ENCODE results near the gene USP31.
A peak's percentile ranks its signal among the peaks of the same experiment; 100 is the strongest.

The USP31 gene

DNA sequence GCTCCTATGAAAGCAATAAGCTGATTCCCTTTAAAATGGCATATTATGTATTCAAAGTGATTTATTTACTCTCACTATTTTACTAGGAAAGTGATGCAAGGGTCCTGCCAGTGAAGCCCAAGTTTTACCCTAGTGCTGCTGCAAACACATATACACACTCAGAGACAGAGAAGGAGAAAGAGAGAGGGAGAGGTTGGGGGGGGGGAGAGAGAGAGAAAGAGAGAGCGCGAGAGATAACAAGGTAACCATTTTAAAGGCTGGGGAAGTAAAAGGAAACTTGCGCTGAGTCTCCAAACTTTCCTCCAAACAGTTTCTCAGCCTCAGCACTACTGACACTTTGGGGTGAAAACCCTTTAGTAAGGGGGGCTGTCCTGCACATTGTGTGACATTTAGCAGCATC, 5.9 kb downstream of the USP31 start:
- peaks cover 12% of the 10 kb centered on the region for H3K4me1 ChIP-seq (ENCODE audit: control insufficient read depth, insufficient read depth, low read length)
- H3K9me3 ChIP-seq (ENCODE audit: control insufficient read depth, low read length), result peaks cover 7% of the 10 kb centered on the region
- H3K36me3 ChIP-seq (ENCODE audit: control insufficient read depth, insufficient read depth, low read length, severe bottlenecking), result no peaks in the 10 kb centered on the region
- no peak for DNase-seq (ENCODE audit: low read depth)
- H3K9ac ChIP-seq (ENCODE audit: low read length), result no peak overlapping the region
- H3K27me3 ChIP-seq (replicated peaks; ENCODE audit: control insufficient read depth, insufficient read depth, low read length), result no peaks in the 10 kb centered on the region
- H3K4me3 ChIP-seq (ENCODE audit: low read length), result no peak overlapping the region

DNA sequence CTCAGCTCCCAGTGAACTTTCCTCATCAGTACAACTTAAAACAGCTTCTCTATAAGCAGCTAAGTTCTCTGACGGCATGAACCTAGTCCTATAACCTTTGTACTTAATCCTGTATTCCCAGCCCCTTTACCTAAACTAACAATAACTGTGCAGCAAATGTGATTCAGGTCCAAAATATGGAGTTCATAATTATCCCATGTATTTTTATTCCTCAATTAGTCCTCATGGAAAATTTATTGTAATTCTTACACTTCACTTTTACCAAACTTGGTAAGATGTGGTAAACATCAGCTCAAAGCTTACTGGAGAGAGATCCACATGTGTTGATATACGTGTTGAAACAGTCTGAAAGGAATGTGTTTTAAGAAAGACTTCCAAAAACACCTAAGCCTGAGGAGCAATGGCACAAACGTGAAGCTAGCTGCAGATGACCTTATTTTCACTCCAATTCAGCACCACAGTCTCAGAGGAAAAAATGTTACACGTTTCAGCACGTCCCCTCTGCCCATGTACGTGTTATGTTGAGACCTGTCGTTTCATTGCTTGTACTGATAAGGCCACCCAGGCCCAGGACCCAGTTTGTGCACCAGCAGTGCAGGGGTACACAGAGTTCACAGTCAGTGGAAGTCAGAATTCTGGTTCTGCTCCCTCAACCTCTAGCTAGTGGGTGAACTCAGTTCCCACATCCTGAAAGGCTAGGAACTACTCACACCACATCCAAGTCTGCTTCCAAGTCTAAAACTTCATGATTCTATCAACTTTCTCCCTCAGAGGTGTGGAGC, 7.1 kb downstream of the USP31 start:
- H3K4me3 ChIP-seq (ENCODE audit: low read length), result no peak overlapping the region
- peaks cover 19% of the 10 kb centered on the region for H3K9me3 ChIP-seq (ENCODE audit: control insufficient read depth, low read length)
- H3K4me1 ChIP-seq (ENCODE audit: control insufficient read depth, insufficient read depth, low read length), result peaks cover 5% of the 10 kb centered on the region
- H3K27me3 ChIP-seq (replicated peaks; ENCODE audit: control insufficient read depth, insufficient read depth, low read length), result no peaks in the 10 kb centered on the region
- no peak for DNase-seq (ENCODE audit: low read depth)
- H3K9ac ChIP-seq (ENCODE audit: low read length), result no peak overlapping the region
- H3K36me3 ChIP-seq (ENCODE audit: control insufficient read depth, insufficient read depth, low read length, severe bottlenecking), result no peaks in the 10 kb centered on the region

DNA sequence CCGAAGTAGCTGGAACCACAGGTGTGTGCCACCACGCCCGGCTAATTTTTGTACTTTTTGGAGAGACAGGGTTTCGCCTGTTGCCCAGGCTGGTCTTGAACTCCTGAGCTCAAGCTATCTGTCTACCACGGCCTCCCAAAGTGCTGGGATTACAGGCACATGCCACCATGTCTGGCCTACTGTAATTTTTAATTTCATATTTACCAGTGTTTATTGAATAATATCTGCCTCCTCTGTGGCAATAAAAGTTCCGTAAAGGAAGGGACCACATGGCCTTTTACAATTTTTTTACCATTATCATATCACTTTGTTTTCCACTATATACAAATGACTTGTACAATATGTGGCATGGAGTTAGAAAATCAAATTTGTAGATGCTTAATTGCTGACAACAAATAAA, 7.8 kb downstream of the USP31 start:
- H3K9me3 ChIP-seq (ENCODE audit: control insufficient read depth, low read length), result peaks cover 26% of the 10 kb centered on the region
- H3K4me3 ChIP-seq (ENCODE audit: low read length), result no peak overlapping the region
- DNase-seq (ENCODE audit: low read depth), result no peak
- H3K4me1 ChIP-seq (ENCODE audit: control insufficient read depth, insufficient read depth, low read length), result peaks cover 5% of the 10 kb centered on the region
- no peaks in the 10 kb centered on the region for H3K36me3 ChIP-seq (ENCODE audit: control insufficient read depth, insufficient read depth, low read length, severe bottlenecking)
- H3K27me3 ChIP-seq (replicated peaks; ENCODE audit: control insufficient read depth, insufficient read depth, low read length), result no peaks in the 10 kb centered on the region
- H3K9ac ChIP-seq (ENCODE audit: low read length), result no peak overlapping the region

DNA sequence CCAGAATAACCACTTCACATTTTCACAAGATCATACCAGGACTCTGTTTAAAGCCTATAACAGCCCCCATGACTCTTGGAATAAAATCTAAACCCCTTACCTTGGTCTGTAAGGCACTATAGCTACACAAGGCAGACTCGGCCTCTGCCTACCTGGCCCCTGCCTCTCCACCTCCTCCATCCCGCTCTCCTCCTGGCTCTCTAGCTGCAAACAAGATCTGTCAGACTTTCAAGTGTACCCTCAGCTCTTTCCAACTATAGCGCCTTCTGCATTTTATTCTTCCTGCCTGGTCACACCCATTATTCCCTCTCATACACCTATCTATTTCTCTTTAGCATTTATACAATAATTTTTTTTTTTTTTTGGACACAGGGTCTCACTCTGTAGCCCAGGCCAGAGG, 8.2 kb downstream of the USP31 start:
- no peaks in the 10 kb centered on the region for H3K36me3 ChIP-seq (ENCODE audit: control insufficient read depth, insufficient read depth, low read length, severe bottlenecking)
- no peak overlapping the region for H3K9ac ChIP-seq (ENCODE audit: low read length)
- H3K4me1 ChIP-seq (ENCODE audit: control insufficient read depth, insufficient read depth, low read length), result peaks cover 5% of the 10 kb centered on the region
- peaks cover 29% of the 10 kb centered on the region for H3K9me3 ChIP-seq (ENCODE audit: control insufficient read depth, low read length)
- no peaks in the 10 kb centered on the region for H3K27me3 ChIP-seq (replicated peaks; ENCODE audit: control insufficient read depth, insufficient read depth, low read length)
- DNase-seq (ENCODE audit: low read depth), result no peak
- H3K4me3 ChIP-seq (ENCODE audit: low read length), result no peak overlapping the region

DNA sequence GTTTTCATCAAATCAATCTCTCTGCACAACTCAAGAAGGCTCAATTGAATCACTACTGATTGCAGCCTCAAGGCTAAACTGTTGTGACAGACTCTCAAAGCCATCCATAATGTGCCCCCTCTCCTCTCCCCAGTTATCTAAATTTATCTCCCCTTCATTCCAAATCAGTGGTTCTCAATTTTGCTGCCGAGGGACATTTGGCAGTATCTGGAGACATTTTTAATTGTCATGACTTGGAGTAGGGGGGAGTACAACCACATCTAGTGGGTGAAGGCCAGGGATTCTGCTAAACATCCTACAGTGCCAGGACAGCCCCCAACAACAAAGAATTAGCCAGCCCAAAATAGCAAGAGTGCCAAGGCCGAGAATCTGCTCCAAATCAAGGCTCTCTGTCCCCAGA, 9.1 kb downstream of the USP31 start:
- Histone ChIP-seq H3K36me3 (ENCODE audit: control insufficient read depth, insufficient read depth, low read length, severe bottlenecking) (no peaks in the 10 kb centered on the region), H3K9ac (ENCODE audit: low read length) (no peak overlapping the region), H3K9me3 (ENCODE audit: control insufficient read depth, low read length) (peaks cover 38% of the 10 kb centered on the region), H3K27me3 (replicated peaks; ENCODE audit: control insufficient read depth, insufficient read depth, low read length) (no peaks in the 10 kb centered on the region), H3K4me1 (ENCODE audit: control insufficient read depth, insufficient read depth, low read length) (peaks cover under 1% of the 10 kb centered on the region), H3K4me3 (ENCODE audit: low read length) (no peak overlapping the region)
- DNase-seq (ENCODE audit: low read depth), result no peak

DNA sequence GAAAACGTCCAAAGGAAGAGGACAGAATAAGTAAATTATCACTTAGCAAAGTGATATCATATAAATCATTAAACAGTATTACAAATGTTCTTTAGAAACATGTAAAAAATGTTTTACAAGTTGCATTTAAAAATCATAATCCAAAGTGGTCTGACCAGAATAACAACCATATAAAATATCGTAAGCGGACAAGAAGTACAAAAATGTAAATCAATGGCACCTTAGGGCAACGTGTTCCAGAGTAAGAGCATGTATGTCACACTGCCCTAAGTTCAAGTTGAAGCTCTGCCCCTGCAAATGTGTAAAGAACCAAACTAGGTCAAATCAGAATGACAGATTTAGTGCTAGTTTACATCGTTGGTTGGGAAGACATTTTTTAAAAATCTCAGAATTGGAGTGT, 11.4 kb downstream of the USP31 start:
- H3K4me1 ChIP-seq (ENCODE audit: control insufficient read depth, insufficient read depth, low read length), result peaks cover 16% of the 10 kb centered on the region
- no peak for DNase-seq (ENCODE audit: low read depth)

DNA sequence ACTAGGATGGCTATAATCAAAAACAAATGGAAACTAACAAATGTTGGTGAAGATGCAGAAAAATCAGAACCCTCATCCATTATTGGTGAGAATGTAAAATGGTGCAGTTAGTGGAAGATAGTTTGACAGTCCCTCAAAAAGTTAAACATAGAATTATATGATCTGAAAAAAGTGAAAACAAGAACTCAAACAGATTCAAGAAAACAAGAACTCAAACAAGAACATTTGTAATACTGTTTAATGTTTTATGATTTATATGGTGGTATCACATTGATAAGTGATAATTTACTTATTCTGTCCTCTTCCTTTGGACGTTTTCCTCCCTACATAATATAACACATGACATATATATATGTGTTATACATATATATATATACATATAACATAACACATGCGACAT, 12.0 kb downstream of the USP31 start:
- no peak for DNase-seq (ENCODE audit: low read depth)
- Histone ChIP-seq H3K36me3 (ENCODE audit: control insufficient read depth, insufficient read depth, low read length, severe bottlenecking) (no peaks in the 10 kb centered on the region), H3K9me3 (ENCODE audit: control insufficient read depth, low read length) (peaks cover 40% of the 10 kb centered on the region), H3K4me1 (ENCODE audit: control insufficient read depth, insufficient read depth, low read length) (peaks cover 22% of the 10 kb centered on the region), H3K4me3 (ENCODE audit: low read length) (no peak overlapping the region), H3K9ac (ENCODE audit: low read length) (no peak overlapping the region), H3K27me3 (replicated peaks; ENCODE audit: control insufficient read depth, insufficient read depth, low read length) (no peaks in the 10 kb centered on the region)

More for the DNA sequence above, 11.4 kb downstream of the USP31 start:
- peaks cover 40% of the 10 kb centered on the region for H3K9me3 ChIP-seq (ENCODE audit: control insufficient read depth, low read length)
- H3K36me3 ChIP-seq (ENCODE audit: control insufficient read depth, insufficient read depth, low read length, severe bottlenecking), result no peaks in the 10 kb centered on the region
- no peak overlapping the region for H3K9ac ChIP-seq (ENCODE audit: low read length)
- H3K27me3 ChIP-seq (replicated peaks; ENCODE audit: control insufficient read depth, insufficient read depth, low read length), result no peaks in the 10 kb centered on the region
- no peak overlapping the region for H3K4me3 ChIP-seq (ENCODE audit: low read length)

DNA sequence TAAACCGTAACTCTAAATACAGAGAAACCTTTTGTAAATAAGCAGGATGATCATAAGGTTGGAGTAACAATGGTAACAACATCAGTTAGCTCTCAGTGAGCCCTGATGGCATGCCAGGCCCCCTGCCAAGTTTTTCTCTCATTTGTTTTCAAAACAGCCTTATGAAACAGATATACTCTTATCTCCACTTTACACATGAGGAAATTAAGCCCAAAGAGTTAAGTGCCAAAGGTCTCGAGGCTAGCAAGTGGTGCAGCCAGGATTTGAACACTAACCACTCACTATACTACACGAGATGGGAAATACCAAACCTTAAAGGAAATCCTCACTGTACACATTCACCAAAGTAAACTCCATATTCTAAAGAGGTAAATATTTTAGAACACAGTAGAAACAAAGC, 15.0 kb downstream of the USP31 start:
- no peak for DNase-seq (ENCODE audit: low read depth)
- no peak overlapping the region for H3K4me3 ChIP-seq (ENCODE audit: low read length)
- no peak overlapping the region for H3K9ac ChIP-seq (ENCODE audit: low read length)
- peaks cover 39% of the 10 kb centered on the region for H3K9me3 ChIP-seq (ENCODE audit: control insufficient read depth, low read length)
- no peaks in the 10 kb centered on the region for H3K27me3 ChIP-seq (replicated peaks; ENCODE audit: control insufficient read depth, insufficient read depth, low read length)
- peaks cover 27% of the 10 kb centered on the region for H3K4me1 ChIP-seq (ENCODE audit: control insufficient read depth, insufficient read depth, low read length)
- H3K36me3 ChIP-seq (ENCODE audit: control insufficient read depth, insufficient read depth, low read length, severe bottlenecking), result no peaks in the 10 kb centered on the region

DNA sequence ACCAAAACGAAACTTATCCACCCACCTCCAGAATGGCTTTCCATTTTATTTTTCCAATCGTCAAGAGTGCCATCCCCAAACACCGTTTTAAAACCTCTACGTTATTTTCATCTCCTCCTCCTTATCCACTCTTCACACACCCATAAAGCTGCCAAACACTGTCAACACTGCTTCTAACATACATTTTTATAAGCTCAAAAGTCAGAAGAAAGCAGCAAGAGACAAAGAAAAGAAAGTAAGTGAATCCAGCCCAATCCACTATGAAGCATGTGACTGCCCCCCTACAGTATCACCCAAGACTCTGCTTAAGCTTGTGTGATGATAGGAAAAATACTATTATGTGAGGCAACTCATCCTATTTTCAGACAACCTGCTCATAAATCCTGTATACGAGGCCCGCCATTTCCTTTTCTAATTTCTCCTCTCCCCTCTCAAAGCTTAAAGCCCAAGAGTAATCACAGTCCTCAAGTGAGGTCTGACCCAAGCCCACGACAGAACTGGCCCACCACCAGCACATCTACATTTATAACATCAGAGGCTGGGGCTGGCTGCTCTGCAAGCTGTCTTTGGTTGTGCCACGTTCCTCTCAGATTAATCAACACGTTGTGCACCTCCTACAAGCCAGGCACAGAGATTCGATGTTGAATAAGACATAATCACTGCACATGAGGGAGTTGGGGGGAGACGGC, 16.3 kb downstream of the USP31 start:
- peak; percentile 43 for DNase-seq (ENCODE audit: low read depth)
- Histone ChIP-seq H3K4me3 (ENCODE audit: low read length) (peak overlapping the region; percentile 64), H3K27me3 (replicated peaks; ENCODE audit: control insufficient read depth, insufficient read depth, low read length) (no peaks in the 10 kb centered on the region), H3K4me1 (ENCODE audit: control insufficient read depth, insufficient read depth, low read length) (peaks cover 27% of the 10 kb centered on the region), H3K9me3 (ENCODE audit: control insufficient read depth, low read length) (peaks cover 29% of the 10 kb centered on the region), H3K36me3 (ENCODE audit: control insufficient read depth, insufficient read depth, low read length, severe bottlenecking) (no peaks in the 10 kb centered on the region), H3K9ac (ENCODE audit: low read length) (peak overlapping the region; percentile 44)

DNA sequence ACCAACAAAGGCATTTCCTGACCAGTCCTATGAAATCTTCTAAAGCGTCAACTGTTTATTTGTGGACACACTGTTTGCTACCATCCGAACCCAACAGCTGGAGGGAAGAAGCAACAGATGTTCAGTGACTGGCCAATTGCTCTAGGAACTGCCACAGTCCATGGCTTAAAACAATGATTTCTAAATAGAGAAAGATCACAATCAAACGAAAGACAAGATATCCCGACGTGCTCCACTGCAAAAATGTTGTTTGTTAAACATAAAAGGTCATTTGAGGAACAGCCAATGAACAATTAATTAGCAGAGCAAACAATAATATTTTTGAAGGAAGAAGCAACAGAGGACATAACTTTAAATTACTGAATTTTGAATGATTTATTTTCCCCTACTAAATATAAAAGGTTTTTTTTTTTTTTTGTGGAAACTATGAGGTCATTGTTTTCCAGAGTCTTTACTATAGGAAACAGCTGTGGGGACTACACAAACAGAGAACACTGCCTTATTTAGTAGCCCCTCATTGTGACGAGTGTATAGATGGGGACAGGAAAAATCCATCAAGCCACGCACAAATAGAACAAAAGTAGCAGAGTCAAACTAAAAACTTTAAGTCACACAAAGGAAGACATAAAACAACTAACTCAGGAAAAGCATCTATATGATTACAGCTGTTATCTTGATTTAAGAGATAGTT, 17.2 kb downstream of the USP31 start:
- no peaks in the 10 kb centered on the region for H3K27me3 ChIP-seq (replicated peaks; ENCODE audit: control insufficient read depth, insufficient read depth, low read length)
- peak; percentile 59 for DNase-seq (ENCODE audit: low read depth)

DNA sequence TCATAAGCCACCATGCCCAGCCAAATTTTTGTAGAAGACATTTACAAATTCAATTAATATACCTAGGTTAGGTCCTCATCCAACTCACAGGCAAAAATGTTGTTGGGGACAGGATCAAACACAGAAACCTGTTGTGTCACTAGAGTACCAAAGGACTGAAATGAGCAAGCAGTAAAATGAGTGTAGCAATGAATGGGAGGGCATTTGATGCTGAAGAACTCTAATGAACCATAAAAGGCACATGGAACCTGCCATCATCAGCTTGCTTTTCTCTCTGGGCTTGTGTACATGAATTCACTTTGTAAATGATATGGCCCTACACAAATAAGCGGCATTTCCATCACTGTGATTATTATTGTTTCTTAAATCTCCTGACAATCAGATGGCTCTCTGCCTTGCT, 17.8 kb downstream of the USP31 start:
- Histone ChIP-seq H3K4me1 (ENCODE audit: control insufficient read depth, insufficient read depth, low read length) (peaks cover 27% of the 10 kb centered on the region), H3K9ac (ENCODE audit: low read length) (no peak overlapping the region), H3K4me3 (ENCODE audit: low read length) (no peak overlapping the region), H3K9me3 (ENCODE audit: control insufficient read depth, low read length) (peaks cover 14% of the 10 kb centered on the region), H3K27me3 (replicated peaks; ENCODE audit: control insufficient read depth, insufficient read depth, low read length) (no peaks in the 10 kb centered on the region), H3K36me3 (ENCODE audit: control insufficient read depth, insufficient read depth, low read length, severe bottlenecking) (no peaks in the 10 kb centered on the region)
- no peak for DNase-seq (ENCODE audit: low read depth)

More for the DNA sequence above, 17.2 kb downstream of the USP31 start:
- Histone ChIP-seq H3K9ac (ENCODE audit: low read length) (no peak overlapping the region), H3K4me3 (ENCODE audit: low read length) (peak overlapping the region; percentile 64), H3K4me1 (ENCODE audit: control insufficient read depth, insufficient read depth, low read length) (peaks cover 27% of the 10 kb centered on the region), H3K9me3 (ENCODE audit: control insufficient read depth, low read length) (peaks cover 20% of the 10 kb centered on the region), H3K36me3 (ENCODE audit: control insufficient read depth, insufficient read depth, low read length, severe bottlenecking) (no peaks in the 10 kb centered on the region)

Data from adipocyte (in vitro differentiated cells).